ENCODE measurements around the gene NCS1. TPM values are rescaled to one million over a fixed set of nuclear protein-coding genes. Genes with fewer than 3 reads are reported as not detected.

Gene NCS1
- total RNA-seq (32.5 TPM), polyA plus RNA-seq (83.9 TPM)

GRCh38 chr9:130172161-130172857 lies at the start of gene NCS1:
Gene NCS1 (plus strand): TSS chr9:130172404. CDS start chr9:130172664, 260 bp downstream.
- under 1% methylated on average over 92 of the region's 101 CpGs for WGBS
- H3K36me3 ChIP-seq (ENCODE audit: insufficient read depth) = no peaks in the 10 kb centered on the region
- H3K4me3 ChIP-seq (ENCODE audit: low read depth, low read length) = peak within 1 kb of the TSS; percentile 79
- peak within 1 kb of the TSS; percentile 16 for H3K27ac ChIP-seq (ENCODE audit: low read depth)
- no peaks in the 10 kb centered on the region for H3K4me1 ChIP-seq (ENCODE audit: insufficient read depth)
- no peak for DNase-seq (ENCODE audit: extremely low spot score)

GRCh38 chr9:130122456-130122855 lies 49.7 kb upstream of the NCS1 start:
- WGBS = 86% methylated on average over 7 of the region's 7 CpGs
- Histone ChIP-seq H3K36me3 (ENCODE audit: insufficient read depth) (no peaks in the 10 kb centered on the region), H3K27ac (ENCODE audit: low read depth) (no peak overlapping the region), H3K4me3 (ENCODE audit: low read depth, low read length) (no peak overlapping the region), H3K4me1 (ENCODE audit: insufficient read depth) (no peaks in the 10 kb centered on the region)
- DNase-seq (ENCODE audit: extremely low spot score) = no peak

- Histone ChIP-seq H3K4me1 (ENCODE audit: insufficient read depth) (no peaks in the 10 kb centered on the region), H3K27ac (ENCODE audit: low read depth) (no peak overlapping the region), H3K4me3 (ENCODE audit: low read depth, low read length) (no peak overlapping the region), H3K36me3 (ENCODE audit: insufficient read depth) (no peaks in the 10 kb centered on the region)
- 79% methylated on average over 7 of the region's 7 CpGs for WGBS
- DNase-seq (ENCODE audit: extremely low spot score) = no peak
Measured at GRCh38 chr9:130124085-130124860, 47.9 kb upstream of the NCS1 start.

GRCh38 chr9:130126721-130127433 lies 45.3 kb upstream of the NCS1 start:
- WGBS = 57% methylated on average over 4 of the region's 4 CpGs

GRCh38 chr9:130128251-130128650 lies 44.0 kb upstream of the NCS1 start:
- Histone ChIP-seq H3K36me3 (ENCODE audit: insufficient read depth) (no peaks in the 10 kb centered on the region), H3K27ac (ENCODE audit: low read depth) (no peak overlapping the region), H3K4me3 (ENCODE audit: low read depth, low read length) (no peak overlapping the region), H3K4me1 (ENCODE audit: insufficient read depth) (no peaks in the 10 kb centered on the region)
- DNase-seq (ENCODE audit: extremely low spot score) = no peak
- 68% methylated on average over 6 of the region's 6 CpGs for WGBS

More at GRCh38 chr9:130126721-130127433, 45.3 kb upstream of the NCS1 start:
- Histone ChIP-seq H3K27ac (ENCODE audit: low read depth) (no peak overlapping the region), H3K4me1 (ENCODE audit: insufficient read depth) (no peaks in the 10 kb centered on the region), H3K36me3 (ENCODE audit: insufficient read depth) (no peaks in the 10 kb centered on the region), H3K4me3 (ENCODE audit: low read depth, low read length) (no peak overlapping the region)
- DNase-seq (ENCODE audit: extremely low spot score) = no peak

- no peaks in the 10 kb centered on the region for H3K4me1 ChIP-seq (ENCODE audit: insufficient read depth)
- H3K4me3 ChIP-seq (ENCODE audit: low read depth, low read length) = no peak overlapping the region
- WGBS = 43% methylated on average over 14 of the region's 14 CpGs
- peak overlapping the region; percentile 39 for H3K27ac ChIP-seq (ENCODE audit: low read depth)
- DNase-seq (ENCODE audit: extremely low spot score) = no peak
- H3K36me3 ChIP-seq (ENCODE audit: insufficient read depth) = no peaks in the 10 kb centered on the region
Measured at GRCh38 chr9:130128733-130129431, 43.3 kb upstream of the NCS1 start.

GRCh38 chr9:130129432-130130061 lies 42.7 kb upstream of the NCS1 start:
- no peak for DNase-seq (ENCODE audit: extremely low spot score)
- 53% methylated on average over 22 of the region's 22 CpGs for WGBS
- Histone ChIP-seq H3K36me3 (ENCODE audit: insufficient read depth) (no peaks in the 10 kb centered on the region), H3K27ac (ENCODE audit: low read depth) (peak overlapping the region; percentile 39), H3K4me3 (ENCODE audit: low read depth, low read length) (no peak overlapping the region), H3K4me1 (ENCODE audit: insufficient read depth) (no peaks in the 10 kb centered on the region)

- H3K27ac ChIP-seq (ENCODE audit: low read depth) = no peak overlapping the region
Measured at GRCh38 chr9:130132746-130133145, 39.5 kb upstream of the NCS1 start.

GRCh38 chr9:130137081-130137640 lies 35.0 kb upstream of the NCS1 start:
- Histone ChIP-seq H3K27ac (ENCODE audit: low read depth) (no peak overlapping the region), H3K36me3 (ENCODE audit: insufficient read depth) (no peaks in the 10 kb centered on the region), H3K4me3 (ENCODE audit: low read depth, low read length) (no peak overlapping the region), H3K4me1 (ENCODE audit: insufficient read depth) (no peaks in the 10 kb centered on the region)
- DNase-seq (ENCODE audit: extremely low spot score) = no peak
- 95% methylated on average over 15 of the region's 15 CpGs for WGBS

More at GRCh38 chr9:130132746-130133145, 39.5 kb upstream of the NCS1 start:
- H3K36me3 ChIP-seq (ENCODE audit: insufficient read depth) = no peaks in the 10 kb centered on the region
- no peaks in the 10 kb centered on the region for H3K4me1 ChIP-seq (ENCODE audit: insufficient read depth)
- 94% methylated on average over 7 of the region's 7 CpGs for WGBS
- no peak for DNase-seq (ENCODE audit: extremely low spot score)
- H3K4me3 ChIP-seq (ENCODE audit: low read depth, low read length) = no peak overlapping the region

- Histone ChIP-seq H3K27ac (ENCODE audit: low read depth) (no peak overlapping the region), H3K4me1 (ENCODE audit: insufficient read depth) (no peaks in the 10 kb centered on the region), H3K4me3 (ENCODE audit: low read depth, low read length) (no peak overlapping the region), H3K36me3 (ENCODE audit: insufficient read depth) (no peaks in the 10 kb centered on the region)
- 79% methylated on average over 11 of the region's 11 CpGs for WGBS
- no peak for DNase-seq (ENCODE audit: extremely low spot score)
Measured at GRCh38 chr9:130137641-130138081, 34.5 kb upstream of the NCS1 start.

GRCh38 chr9:130138171-130138653 lies 34.0 kb upstream of the NCS1 start:
- DNase-seq (ENCODE audit: extremely low spot score) = no peak
- 23% methylated on average over 10 of the region's 10 CpGs for WGBS
- Histone ChIP-seq H3K27ac (ENCODE audit: low read depth) (peak overlapping the region; percentile 69), H3K4me1 (ENCODE audit: insufficient read depth) (no peaks in the 10 kb centered on the region), H3K36me3 (ENCODE audit: insufficient read depth) (no peaks in the 10 kb centered on the region), H3K4me3 (ENCODE audit: low read depth, low read length) (no peak overlapping the region)

- Histone ChIP-seq H3K4me1 (ENCODE audit: insufficient read depth) (no peaks in the 10 kb centered on the region), H3K4me3 (ENCODE audit: low read depth, low read length) (no peak overlapping the region), H3K36me3 (ENCODE audit: insufficient read depth) (no peaks in the 10 kb centered on the region), H3K27ac (ENCODE audit: low read depth) (peak overlapping the region; percentile 69)
- DNase-seq (ENCODE audit: extremely low spot score) = peak; percentile 45
- 23% methylated on average over 6 of the region's 6 CpGs for WGBS
Measured at GRCh38 chr9:130138791-130139190, 33.4 kb upstream of the NCS1 start.
